Spleen (tissue), 11 donors: ENCODE data around the gene ABCA3. TPM values are rescaled to one million over a fixed set of nuclear protein-coding genes. Genes with fewer than 3 reads are reported as not detected.

Experiments
- DNase-seq: peaks from one replicate; pipeline ENCODE4 v3.0.0-alpha.2; 2020
- H3K27ac ChIP-seq, 8 donors: fragments of 200-600 bp; sonication (generic) in 7 of 8; 1 replicate in 4 of 8; 2 replicates in 4 of 8; pipeline versions ENCODE4 v1.5.0 to v1.8.0; 2016 to 2021; ENCODE audit warnings: inconsistent platforms in 4 of 8, mild to moderate bottlenecking in 4 of 8, moderate library complexity in 1 of 8
- H3K27me3 ChIP-seq, 7 donors: fragments of 200-600 bp; sonication (generic) in 6 of 7; replicated peaks in 1 of 7; 1 replicate in 4 of 7; 2 replicates in 3 of 7; pipeline versions ENCODE4 v1.5.0 to v1.8.0; 2016 to 2021; ENCODE audit warnings: inconsistent platforms in 3 of 7, mild to moderate bottlenecking in 1 of 7
- H3K36me3 ChIP-seq, 6 donors: fragments of 200-600 bp; sonication (generic) in 5 of 6; 1 replicate in 4 of 6; 2 replicates in 2 of 6; pipeline versions ENCODE4 v1.5.0 to v1.8.0; 2016 to 2021; ENCODE audit warnings: inconsistent platforms in 2 of 6
- H3K4me1 ChIP-seq, 6 donors: fragments of 200-600 bp; sonication (generic) in 5 of 6; 1 replicate in 3 of 6; 2 replicates in 3 of 6; pipeline versions ENCODE4 v1.5.0 to v1.8.0; 2016 to 2021; ENCODE audit warnings: inconsistent platforms in 3 of 6
- H3K4me3 ChIP-seq, 8 donors: fragments of 200-600 bp; sonication (generic) in 7 of 8; 1 replicate in 4 of 8; 2 replicates in 4 of 8; pipeline versions ENCODE4 v1.5.0 to v1.8.0; 2016 to 2021; ENCODE audit warnings: inconsistent platforms in 4 of 8, mild to moderate bottlenecking in 4 of 8, moderate library complexity in 2 of 8
- H3K9me3 ChIP-seq, 8 donors: fragments of 200-600 bp; sonication (generic) in 7 of 8; 1 replicate in 4 of 8; 2 replicates in 4 of 8; pipeline versions ENCODE4 v1.5.0 to v1.8.0; 2016 to 2021; ENCODE audit warnings: inconsistent platforms in 4 of 8
- CTCF ChIP-seq, 11 experiments: fragments of 200-600 bp in 7 of 11; fragments of 450-650 bp in 4 of 11; sonication (generic) in 4 of 11; IDR thresholded peaks in 8 of 11; conservative IDR thresholded peaks in 3 of 11; 1 replicate in 7 of 11; 2 replicates in 4 of 11; pipeline versions ENCODE4 v1.4.0 to v1.8.0; 2016 to 2021; ENCODE audit warnings: antibody characterized with exemption in 11 of 11, inconsistent platforms in 4 of 11, mild to moderate bottlenecking in 1 of 11
- POLR2A ChIP-seq, 3 donors: fragments of 450-650 bp; IDR thresholded peaks; one replicate each; pipeline ENCODE4 v1.5.1; 2017; ENCODE audit warnings: antibody characterized with exemption in 3 of 3, mild to moderate bottlenecking in 1 of 3
- POLR2AphosphoS5 ChIP-seq, 3 donors: sonication (generic); formaldehyde crosslinking; IDR thresholded peaks; one replicate each; pipeline ENCODE4 v1.5.1; 2017; ENCODE audit warnings: antibody characterized with exemption in 3 of 3
- WGBS, 5 donors: extraction: QIAGEN DNeasy Blood & Tissue Kit in 3 of 5; methylation state at CpG; one replicate each; pipeline versions ENCODE4 v1.1.5 to v1.1.7; 2013 to 2018; 5-methylcytosine and 5-hydroxymethylcytosine counted together
- intact Hi-C: fragments of 100-400 bp; cut with DNase I; formaldehyde crosslinking; loops from one replicate; pipeline ENCODE4 v1.15.0; 2023; ENCODE audit warnings: low total_unique reads
- polyA plus RNA-seq, 3 donors: library from polyadenylated mRNA; stranded (reverse); fragments of 200-250 nt; gene quantifications; one replicate each; pipeline ENCODE4 v1.2.1, GENCODE V29; 2013
- total RNA-seq, 7 donors: library from RNA; depleted of rRNA in 3 of 7; stranded (reverse); fragments of >200 nt in 3 of 7; fragmentation: NEBNext Ultra II Directional in 4 of 7; extraction: Animal tissue kit (Norgen Biotek cat#: 25700) in 4 of 7; gene quantifications; one replicate each; pipeline versions ENCODE4 v1.1.0 to v1.2.1, GENCODE V29; 2016 to 2021
- donor health status: healthy with polysubstance abuse.
- donor health status: DM: no; HTN: no; CAD: no; lungs with moderate emphysema.
- donor health status: DM: no; HTN: no; CAD: no.
- donor health status: Bipolar disorder and iron deficiency.
- donor health status: healthy.
- donor health status: DM: no; HTN: no; CAD: no.
- donor health status: DM: yes; HTN: yes; CAD: no.

The ABCA3 gene
- total and polyA plus RNA-seq, 10 donors = 2.5 to 12.6 (median 6.8) TPM

DNA sequence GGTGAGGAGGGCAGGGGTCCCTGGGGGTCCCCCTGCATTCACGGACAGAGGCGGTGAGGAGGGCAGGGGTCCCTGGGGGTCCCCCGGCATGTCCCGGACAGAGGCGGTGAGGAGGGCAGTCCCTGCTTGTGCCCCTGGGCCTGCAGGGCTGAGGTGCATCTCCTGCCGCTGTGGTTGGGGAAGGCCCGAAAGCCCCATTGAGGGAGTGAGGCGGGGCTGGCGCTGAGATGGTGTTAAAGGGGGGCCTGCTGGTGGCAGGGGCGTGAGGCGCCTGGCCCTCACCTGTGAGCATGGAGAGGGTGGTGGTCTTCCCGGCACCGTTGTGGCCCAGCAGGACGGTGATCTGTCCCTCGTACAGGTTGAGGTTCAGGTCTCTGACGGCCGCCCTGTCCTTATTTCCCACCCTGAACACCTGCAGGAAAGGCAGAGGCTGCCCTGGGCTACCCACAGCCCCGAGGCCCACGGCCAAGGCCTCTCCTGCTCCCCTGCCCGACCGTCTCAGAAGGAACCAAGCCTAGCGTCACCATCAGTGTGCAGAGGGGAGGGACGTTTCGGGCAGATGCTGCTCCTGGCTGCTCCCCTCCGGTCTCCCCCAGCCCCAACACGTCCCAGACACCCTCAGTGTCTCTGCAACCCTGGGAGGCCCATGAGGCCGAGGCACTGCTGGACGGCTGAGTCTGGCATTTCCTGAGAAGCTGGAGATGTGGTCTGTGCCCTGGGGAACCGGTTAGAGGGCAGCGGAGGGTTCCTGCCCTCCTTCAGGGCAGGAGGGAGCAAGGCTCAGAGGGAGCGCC is 41.2 kb downstream of the ABCA3 start:
- WGBS, 5 donors = 81 to 91% (median 86%) methylated on average over 15 to 31 of the region's 31 CpGs
- TF ChIP-seq CTCF (IDR thresholded peaks at IDR 0.05 in 8 of 11, conservative IDR thresholded peaks at IDR 0.05 in 3 of 11) = no peak

GRCh38 chr16:2298621-2299020 is 41.9 kb downstream of the ABCA3 start:
- Histone ChIP-seq H3K4me1 (peaks cover 0 to 14% (median 5%) of the 10 kb centered on the region in 6 donors), H3K4me3 (no peak overlapping the region), H3K27ac (no peak overlapping the region), H3K9me3 (no peaks in the 10 kb centered on the region), H3K36me3 (peaks cover 0 to 16% (median under 1%) of the 10 kb centered on the region in 6 donors), H3K27me3 (no peaks in the 10 kb centered on the region)
- WGBS, 5 donors = 91 to 96% (median 95%) methylated on average over 9 of the region's 9 CpGs
- TF ChIP-seq POLR2A (IDR thresholded peaks at IDR 0.05) (no peak), CTCF (IDR thresholded peaks at IDR 0.05 in 8 of 11, conservative IDR thresholded peaks at IDR 0.05 in 3 of 11) (no peak), POLR2AphosphoS5 (IDR thresholded peaks at IDR 0.05) (no peak)
- intact Hi-C loops = no loop called here
- no peak for DNase-seq

More for the DNA sequence above, 41.2 kb downstream of the ABCA3 start:
- no peak for DNase-seq
- intact Hi-C loops = no loop called here
- H3K36me3 ChIP-seq = peaks cover 0 to 22% (median 2%) of the 10 kb centered on the region in 6 donors
- no peaks in the 10 kb centered on the region for H3K27me3 ChIP-seq
- no peak overlapping the region for H3K27ac ChIP-seq
- no peak overlapping the region for H3K4me3 ChIP-seq
- no peaks in the 10 kb centered on the region for H3K9me3 ChIP-seq
- H3K4me1 ChIP-seq = peaks cover 0 to 14% (median 5%) of the 10 kb centered on the region in 6 donors

DNA sequence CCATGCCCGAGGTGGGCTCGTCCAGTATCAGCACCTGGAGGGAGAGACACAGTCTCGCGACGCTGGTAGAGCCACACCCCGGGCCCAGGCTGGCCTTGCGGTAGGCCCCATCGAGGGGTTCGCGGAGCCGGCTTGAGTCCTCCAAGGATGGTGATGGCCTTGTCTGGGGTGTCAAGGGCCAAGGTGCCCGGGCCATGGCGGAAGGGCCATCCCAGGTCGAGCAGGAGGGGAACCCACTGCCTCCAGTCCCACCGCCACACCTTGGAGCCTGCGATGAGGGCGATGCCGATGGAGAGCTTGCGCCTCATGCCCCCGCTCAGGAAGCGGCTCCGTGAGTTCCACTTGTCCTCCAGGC is 43.0 kb downstream of the ABCA3 start:
- peaks cover 0 to 14% (median 5%) of the 10 kb centered on the region in 6 donors for H3K4me1 ChIP-seq
- H3K27me3 ChIP-seq = no peaks in the 10 kb centered on the region
- H3K4me3 ChIP-seq = no peak overlapping the region
- intact Hi-C loops = no loop called here
- WGBS, 5 donors = 87 to 98% (median 97%) methylated on average over 5 to 22 of the region's 22 CpGs
- H3K36me3 ChIP-seq = peaks cover 0 to 13% (median 0%) of the 10 kb centered on the region in 6 donors
- TF ChIP-seq CTCF (IDR thresholded peaks at IDR 0.05 in 8 of 11, conservative IDR thresholded peaks at IDR 0.05 in 3 of 11) (no peak), POLR2AphosphoS5 (IDR thresholded peaks at IDR 0.05) (no peak)
- H3K9me3 ChIP-seq = no peaks in the 10 kb centered on the region
- DNase-seq = no peak
- no peak overlapping the region for H3K27ac ChIP-seq

DNA sequence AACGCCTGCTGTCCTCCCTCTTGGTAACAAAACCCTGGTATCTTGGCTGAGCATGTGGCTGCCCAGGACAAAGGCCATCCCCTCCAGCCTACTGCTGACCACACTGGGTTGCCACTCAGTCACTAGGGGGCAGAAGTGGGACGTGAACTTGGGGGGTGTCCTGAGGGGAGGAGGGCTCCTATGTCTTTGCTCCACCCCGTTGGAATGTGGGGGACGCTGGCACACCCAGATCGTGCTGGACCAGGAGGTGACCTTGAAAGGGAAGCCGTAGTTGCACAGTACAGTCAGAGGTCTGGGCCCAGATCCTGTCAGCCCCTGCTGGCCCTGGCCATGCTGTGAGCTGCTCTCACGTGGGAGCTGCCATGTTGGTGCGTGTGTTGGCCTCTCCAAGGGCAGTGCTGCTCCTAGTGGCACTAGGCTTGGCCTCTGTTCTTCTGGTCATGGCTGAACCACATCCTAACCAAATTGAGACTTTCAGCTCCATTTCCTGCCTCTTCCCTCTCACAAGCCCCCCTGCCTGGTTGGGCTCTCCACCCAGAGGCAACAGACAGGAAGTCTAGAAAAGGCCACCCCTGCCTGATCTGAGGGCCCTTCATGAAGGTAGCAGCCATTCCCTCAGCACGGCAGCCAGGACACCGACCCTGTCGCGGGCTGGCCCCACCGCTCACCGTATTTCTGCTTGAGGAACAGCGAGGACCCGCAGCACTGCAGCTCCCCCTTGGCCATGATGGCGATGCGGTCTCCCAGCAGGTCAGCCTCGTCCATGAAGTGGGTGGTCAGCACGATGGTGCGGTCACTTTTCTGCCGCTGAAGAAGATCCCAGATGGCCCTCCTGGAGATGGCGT is 43.6 kb downstream of the ABCA3 start:
- peaks cover 0 to 18% (median 1%) of the 10 kb centered on the region in 6 donors for H3K36me3 ChIP-seq
- no peak overlapping the region for H3K4me3 ChIP-seq
- DNase-seq = no peak
- H3K9me3 ChIP-seq = no peaks in the 10 kb centered on the region
- intact Hi-C loops = no loop called here
- peaks cover 0 to 14% (median 5%) of the 10 kb centered on the region in 6 donors for H3K4me1 ChIP-seq
- H3K27me3 ChIP-seq = no peaks in the 10 kb centered on the region
- H3K27ac ChIP-seq = peak overlapping the region in 1 of 8 donors; percentile 24
- TF ChIP-seq POLR2AphosphoS5 (IDR thresholded peaks at IDR 0.05) (no peak), POLR2A (IDR thresholded peaks at IDR 0.05) (no peak), CTCF (IDR thresholded peaks at IDR 0.05 in 8 of 11, conservative IDR thresholded peaks at IDR 0.05 in 3 of 11) (peak in 8 of 11 experiments; percentile 35 to 59 (median 45))
- WGBS, 5 donors = 79 to 88% (median 80%) methylated on average over 20 to 23 of the region's 23 CpGs
